GM12878 (cell line): Measurements from ENCODE around the gene ZNF716.
"Not testable (repeated sequence)": the region's sequence is repeated elsewhere in the genome, so short reads cannot be mapped to it uniquely, and the experiment has no call there.

Experiments
- BHLHE40 ChIP-seq, 2 experiments: fragments of 450-650 bp in 1 of 2; IDR thresholded peaks; 2 replicates each; pipeline ENCODE4 v1.6.1; 2011 to 2017; ENCODE audit warnings: low read depth in 2 of 2, borderline replicate concordance in 1 of 2, improper control_type of control experiment in 1 of 2, low read length in 1 of 2, mild to moderate bottlenecking in 1 of 2
- CBFB ChIP-seq: IDR thresholded peaks from 2 replicates; pipeline ENCODE4 v1.6.1; 2016; ENCODE audit warnings: antibody characterized with exemption, low read depth
- CEBPB ChIP-seq, 2 experiments: fragments of 150-350 bp in 1 of 2; IDR thresholded peaks; 2 replicates each; pipeline ENCODE4 v1.6.1; 2012 to 2014; ENCODE audit warnings: low read depth in 2 of 2, low read length in 2 of 2, borderline replicate concordance in 1 of 2, inconsistent platforms in 1 of 2
- CUX1 ChIP-seq: IDR thresholded peaks from 2 replicates; pipeline ENCODE4 v1.6.1; 2012; ENCODE audit warnings: improper control_type of control experiment, low read depth, low read length; ENCODE audit not compliant: insufficient replicate concordance
- HCFC1 ChIP-seq: fragments of 150-350 bp; IDR thresholded peaks from 2 replicates; pipeline ENCODE4 v1.6.1; 2014; ENCODE audit warnings: low read length
- IRF4 ChIP-seq: IDR thresholded peaks from 2 replicates; pipeline ENCODE4 v1.6.1; 2011; ENCODE audit warnings: low read depth, low read length
- LARP7 ChIP-seq: fragments of 450-650 bp; IDR thresholded peaks from 2 replicates; pipeline ENCODE4 v1.6.1; 2017; ENCODE audit warnings: mild to moderate bottlenecking
- MAX ChIP-seq: IDR thresholded peaks from 2 replicates; pipeline ENCODE4 v1.6.1; 2012; ENCODE audit warnings: low read depth, low read length, improper control_type of control experiment
- POLR2A ChIP-seq: IDR thresholded peaks from 2 replicates; pipeline ENCODE4 v1.6.1; 2011; ENCODE audit warnings: low read depth, mild to moderate bottlenecking, low read length
- RAD21 ChIP-seq: IDR thresholded peaks from 2 replicates; pipeline ENCODE4 v1.6.1; 2011; ENCODE audit warnings: mild to moderate bottlenecking, low read depth, low read length, moderate library complexity; ENCODE audit not compliant: insufficient read depth
- ZNF384 ChIP-seq: IDR thresholded peaks from 2 replicates; pipeline ENCODE4 v1.6.1; 2012; ENCODE audit warnings: low read depth, mild to moderate bottlenecking, low read length, improper control_type of control experiment, borderline replicate concordance
- ZNF687 ChIP-seq: fragments of 450-650 bp; IDR thresholded peaks from 2 replicates; pipeline ENCODE4 v1.6.1; 2017; ENCODE audit warnings: mild to moderate bottlenecking, moderate library complexity
- TF ChIP-seq, protein P1 (sequence below), 3 experiments: IDR thresholded peaks in 2 of 3; conservative IDR thresholded peaks in 1 of 3; 2 replicates each; pipeline ENCODE4 v1.5.1; 2011; ENCODE audit warnings: low read depth in 3 of 3, low read length in 3 of 3, mild to moderate bottlenecking in 3 of 3, control low read depth in 2 of 3, moderate library complexity in 2 of 3, inconsistent platforms in 1 of 3, mixed read lengths in 1 of 3; ENCODE audit not compliant: control insufficient read depth in 2 of 3, insufficient read depth in 1 of 3; ENCODE audit errors: extremely low read depth in 1 of 3
- TF ChIP-seq, protein P2 (sequence below): IDR thresholded peaks from 2 replicates; pipeline ENCODE4 v1.6.1; 2011; ENCODE audit warnings: low read depth, mild to moderate bottlenecking, low read length, moderate library complexity, borderline replicate concordance; ENCODE audit errors: extremely low read depth

DNA sequence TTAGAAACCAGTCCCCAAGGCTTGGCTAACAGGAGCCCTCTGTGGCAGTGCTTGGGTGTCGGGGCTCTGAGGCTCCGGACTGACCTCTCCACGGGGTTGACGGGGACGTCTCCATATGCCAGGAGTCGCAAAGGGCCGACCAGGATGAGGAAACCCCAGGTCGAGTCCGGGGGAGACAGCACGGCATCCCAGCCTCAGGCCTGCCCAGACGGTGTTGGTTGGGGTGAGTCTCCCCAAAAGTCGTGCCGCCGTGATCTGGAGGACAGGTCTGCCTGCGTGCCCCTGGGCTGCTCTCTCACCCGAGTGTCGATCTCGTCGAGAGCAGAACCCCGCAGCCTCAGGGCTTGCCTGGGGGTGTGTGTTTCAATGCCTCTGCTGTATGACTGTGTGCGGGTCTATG, 35.0 kb downstream of the ZNF716 start:
- TF ChIP-seq ZNF687; BHLHE40 (IDR thresholded peaks at IDR 0.05; ENCODE audit: borderline replicate concordance in 1 of 2, low read depth in 2 of 2, low read length in 1 of 2); LARP7; ZNF384; MAX; POLR2A; RAD21; CBFB; HCFC1; CEBPB (IDR thresholded peaks at IDR 0.05; ENCODE audit: borderline replicate concordance in 1 of 2, low read depth in 2 of 2, low read length in 2 of 2); CUX1; IRF4: not testable (repeated sequence)
- TF ChIP-seq, protein P1, sequence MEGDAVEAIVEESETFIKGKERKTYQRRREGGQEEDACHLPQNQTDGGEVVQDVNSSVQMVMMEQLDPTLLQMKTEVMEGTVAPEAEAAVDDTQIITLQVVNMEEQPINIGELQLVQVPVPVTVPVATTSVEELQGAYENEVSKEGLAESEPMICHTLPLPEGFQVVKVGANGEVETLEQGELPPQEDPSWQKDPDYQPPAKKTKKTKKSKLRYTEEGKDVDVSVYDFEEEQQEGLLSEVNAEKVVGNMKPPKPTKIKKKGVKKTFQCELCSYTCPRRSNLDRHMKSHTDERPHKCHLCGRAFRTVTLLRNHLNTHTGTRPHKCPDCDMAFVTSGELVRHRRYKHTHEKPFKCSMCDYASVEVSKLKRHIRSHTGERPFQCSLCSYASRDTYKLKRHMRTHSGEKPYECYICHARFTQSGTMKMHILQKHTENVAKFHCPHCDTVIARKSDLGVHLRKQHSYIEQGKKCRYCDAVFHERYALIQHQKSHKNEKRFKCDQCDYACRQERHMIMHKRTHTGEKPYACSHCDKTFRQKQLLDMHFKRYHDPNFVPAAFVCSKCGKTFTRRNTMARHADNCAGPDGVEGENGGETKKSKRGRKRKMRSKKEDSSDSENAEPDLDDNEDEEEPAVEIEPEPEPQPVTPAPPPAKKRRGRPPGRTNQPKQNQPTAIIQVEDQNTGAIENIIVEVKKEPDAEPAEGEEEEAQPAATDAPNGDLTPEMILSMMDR (IDR thresholded peaks at IDR 0.05 in 2 of 3, conservative IDR thresholded peaks at IDR 0.05 in 1 of 3; ENCODE audit: control insufficient read depth in 2 of 3, extremely low read depth in 1 of 3, insufficient read depth in 1 of 3, low read depth in 3 of 3, low read length in 3 of 3), result not testable (repeated sequence)
- TF ChIP-seq, protein P2, sequence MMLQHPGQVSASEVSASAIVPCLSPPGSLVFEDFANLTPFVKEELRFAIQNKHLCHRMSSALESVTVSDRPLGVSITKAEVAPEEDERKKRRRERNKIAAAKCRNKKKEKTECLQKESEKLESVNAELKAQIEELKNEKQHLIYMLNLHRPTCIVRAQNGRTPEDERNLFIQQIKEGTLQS, result not testable (repeated sequence)
